CD14-positive monocyte (primary cell): ENCODE results near the gene TANGO6. TPM values are rescaled to one million over a fixed set of nuclear protein-coding genes. Genes with fewer than 3 reads are reported as not detected.

Experiments
- DNase-seq, 3 donors: peaks; one replicate each; pipeline ENCODE4 v3.0.0-alpha.2; 2011 to 2022
- H2AFZ ChIP-seq: 2 replicates; pipeline ENCODE4 v1.6.0; 2012; ENCODE audit warnings: mild to moderate bottlenecking, low read depth, low read length, inconsistent platforms; ENCODE audit not compliant: insufficient read depth, poor library complexity, severe bottlenecking
- H3K27ac ChIP-seq, 2 donors: 1 replicate in 1 of 2; 2 replicates in 1 of 2; pipeline ENCODE4 v1.5.1; 2012 to 2013; ENCODE audit warnings: low read length in 2 of 2, control low read depth in 1 of 2, inconsistent platforms in 1 of 2, low read depth in 1 of 2, mild to moderate bottlenecking in 1 of 2
- H3K27me3 ChIP-seq, 2 donors: one replicate each; pipeline versions ENCODE4 v1.6.0 to v1.6.1; 2011 to 2013; ENCODE audit warnings: low read length in 2 of 2; ENCODE audit not compliant: control insufficient read depth in 2 of 2, insufficient read depth in 2 of 2
- H3K36me3 ChIP-seq, 2 donors: replicated peaks in 1 of 2; 1 replicate in 1 of 2; 2 replicates in 1 of 2; pipeline versions ENCODE4 v1.5.1 to v1.6.1; 2012 to 2013; ENCODE audit warnings: low read length in 2 of 2, control low read depth in 1 of 2, inconsistent platforms in 1 of 2, mild to moderate bottlenecking in 1 of 2; ENCODE audit not compliant: insufficient read depth in 2 of 2, control insufficient read depth in 1 of 2
- H3K4me1 ChIP-seq, 2 donors: 1 replicate in 1 of 2; 2 replicates in 1 of 2; pipeline versions ENCODE4 v1.5.1 to v1.6.1; 2012 to 2013; ENCODE audit warnings: low read length in 2 of 2, control low read depth in 1 of 2, inconsistent platforms in 1 of 2, mild to moderate bottlenecking in 1 of 2, moderate library complexity in 1 of 2; ENCODE audit not compliant: insufficient read depth in 2 of 2, control insufficient read depth in 1 of 2
- H3K4me2 ChIP-seq: replicated peaks from 2 replicates; pipeline ENCODE3; 2012; ENCODE audit warnings: low read length, moderate library complexity, mild to moderate bottlenecking; ENCODE audit not compliant: poor library complexity, severe bottlenecking; ENCODE audit errors: extremely low read depth
- H3K4me3 ChIP-seq, 3 experiments: fragments of 200-600 bp in 1 of 3; sonication (generic) in 1 of 3; replicated peaks in 1 of 3; 1 replicate in 2 of 3; 2 replicates in 1 of 3; pipeline ENCODE4 v1.5.1; 2011 to 2013; ENCODE audit warnings: low read length in 3 of 3, mild to moderate bottlenecking in 3 of 3, control low read depth in 2 of 3, low read depth in 2 of 3, inconsistent platforms in 1 of 3, moderate library complexity in 1 of 3
- H3K79me2 ChIP-seq: 2 replicates; pipeline ENCODE4 v1.6.0; 2012; ENCODE audit warnings: mild to moderate bottlenecking, control low read depth, inconsistent platforms, low read length, moderate library complexity; ENCODE audit not compliant: insufficient read depth
- H3K9ac ChIP-seq: 2 replicates; pipeline ENCODE4 v1.6.0; 2017; ENCODE audit warnings: low read length, mild to moderate bottlenecking; ENCODE audit not compliant: insufficient read depth, poor library complexity, severe bottlenecking
- H3K9me3 ChIP-seq, 2 donors: replicated peaks in 1 of 2; 1 replicate in 1 of 2; 2 replicates in 1 of 2; pipeline versions ENCODE4 v1.5.1 to v1.6.1; 2012 to 2013; ENCODE audit warnings: low read length in 2 of 2, control low read depth in 1 of 2; ENCODE audit not compliant: control insufficient read depth in 1 of 2, insufficient read depth in 1 of 2
- H4K20me1 ChIP-seq: 2 replicates; pipeline ENCODE4 v1.6.0; 2012; ENCODE audit warnings: mild to moderate bottlenecking, low read length, control low read depth, moderate library complexity; ENCODE audit not compliant: insufficient read depth
- H3K27ac Mint-ChIP-seq, 7 donors: one replicate each; pipeline ENCODE4 v1.8.0; 2020; ENCODE audit warnings: mild to moderate bottlenecking in 7 of 7, mixed read lengths in 7 of 7, moderate library complexity in 6 of 7, inconsistent platforms in 2 of 7
- H3K27me3 Mint-ChIP-seq, 3 donors: one replicate each; pipeline ENCODE4 v1.8.0; 2021 to 2022; ENCODE audit warnings: low read depth in 3 of 3, mild to moderate bottlenecking in 3 of 3, mixed read lengths in 3 of 3, moderate library complexity in 3 of 3, inconsistent platforms in 1 of 3
- H3K36me3 Mint-ChIP-seq, 2 donors: one replicate each; pipeline ENCODE4 v1.8.0; 2020; ENCODE audit warnings: mixed read lengths in 2 of 2, inconsistent platforms in 1 of 2, mild to moderate bottlenecking in 1 of 2
- H3K4me1 Mint-ChIP-seq: one replicate; pipeline ENCODE4 v1.8.0; 2020; ENCODE audit warnings: mild to moderate bottlenecking, mixed read lengths
- H3K4me3 Mint-ChIP-seq, 2 donors: one replicate each; pipeline ENCODE4 v1.8.0; 2020; ENCODE audit warnings: mild to moderate bottlenecking in 2 of 2, mixed read lengths in 2 of 2, moderate library complexity in 1 of 2
- H3K9me3 Mint-ChIP-seq, 7 donors: one replicate each; pipeline ENCODE4 v1.8.0; 2020 to 2022; ENCODE audit warnings: mixed read lengths in 7 of 7, mild to moderate bottlenecking in 6 of 7, moderate library complexity in 6 of 7, inconsistent platforms in 2 of 7
- CTCF ChIP-seq: fragments of 200-600 bp; IDR thresholded peaks from one replicate; pipeline ENCODE4 v1.8.0; 2022; ENCODE audit warnings: antibody characterized with exemption, mild to moderate bottlenecking
- intact Hi-C, 2 donors: fragments of 100-400 bp; cut with micrococcal nuclease; formaldehyde crosslinking; loops; one replicate each; pipeline versions ENCODE4 v1.15.0 to v1.15.1; 2023
- polyA plus RNA-seq, 3 donors: library from polyadenylated mRNA; depleted of rRNA in 1 of 3; unstranded in 2 of 3; stranded (reverse) in 1 of 3; fragments of 300-500 nt in 2 of 3; fragments of >200 nt in 1 of 3; fragmentation: Illumina TruSeq in 2 of 3; gene quantifications; 1 replicate in 2 of 3; 2 replicates in 1 of 3; pipeline ENCODE4 v1.2.3, GENCODE V29; 2012 to 2021

The TANGO6 gene
- polyA plus RNA-seq, 3 donors, result 6.5 to 8.1 (median 7.3) TPM

GRCh38 chr16:69012906-69013305 is 169.6 kb downstream of the TANGO6 start:
- no peaks in the 10 kb centered on the region for H3K9me3 ChIP-seq
- H4K20me1 ChIP-seq, result no peaks in the 10 kb centered on the region
- no peak overlapping the region for H2AFZ ChIP-seq
- Mint-ChIP-seq H3K4me3 (no peak overlapping the region), H3K27ac (no peak overlapping the region), H3K36me3 (peaks cover 20 to 26% of the 10 kb centered on the region in 2 donors), H3K27me3 (no peaks in the 10 kb centered on the region), H3K9me3 (peaks cover 0 to 3% (median 0%) of the 10 kb centered on the region in 7 donors), H3K4me1 (peaks cover 2% of the 10 kb centered on the region)
- no peak overlapping the region for H3K4me3 ChIP-seq
- H3K9ac ChIP-seq, result no peak overlapping the region
- H3K4me1 ChIP-seq, result no peaks in the 10 kb centered on the region
- H3K27ac ChIP-seq, result no peak overlapping the region
- DNase-seq, result no peak
- TF ChIP-seq CTCF, result no peak
- H3K4me2 ChIP-seq, result no peak overlapping the region
- no peaks in the 10 kb centered on the region for H3K36me3 ChIP-seq
- intact Hi-C loops, result no loop called here
- no peaks in the 10 kb centered on the region for H3K79me2 ChIP-seq
- H3K27me3 ChIP-seq, result no peaks in the 10 kb centered on the region

GRCh38 chr16:69013991-69014390 is 170.7 kb downstream of the TANGO6 start:
- Mint-ChIP-seq H3K36me3 (peaks cover 10 to 19% of the 10 kb centered on the region in 2 donors), H3K27me3 (no peaks in the 10 kb centered on the region), H3K4me3 (no peak overlapping the region), H3K4me1 (peaks cover 2% of the 10 kb centered on the region), H3K9me3 (peaks cover 0 to 2% (median 0%) of the 10 kb centered on the region in 7 donors), H3K27ac (no peak overlapping the region)
- H3K36me3 ChIP-seq, result no peaks in the 10 kb centered on the region
- no peak overlapping the region for H3K27ac ChIP-seq
- H3K9me3 ChIP-seq, result no peaks in the 10 kb centered on the region
- no peaks in the 10 kb centered on the region for H4K20me1 ChIP-seq
- no peak for DNase-seq
- no peaks in the 10 kb centered on the region for H3K27me3 ChIP-seq
- no peaks in the 10 kb centered on the region for H3K79me2 ChIP-seq
- intact Hi-C loops, result no loop called here
- no peak overlapping the region for H3K9ac ChIP-seq
- no peak for TF ChIP-seq CTCF
- no peak overlapping the region for H3K4me2 ChIP-seq
- H3K4me3 ChIP-seq, result no peak overlapping the region
- no peaks in the 10 kb centered on the region for H3K4me1 ChIP-seq
- no peak overlapping the region for H2AFZ ChIP-seq
